ENCODE measurements around the gene SLC44A5. TPM values are rescaled to one million over a fixed set of nuclear protein-coding genes. Genes with fewer than 3 reads are reported as not detected.

SLC44A5 gene
- total RNA-seq, 1 experiment from 2014 or later = 0.91 TPM

DNA sequence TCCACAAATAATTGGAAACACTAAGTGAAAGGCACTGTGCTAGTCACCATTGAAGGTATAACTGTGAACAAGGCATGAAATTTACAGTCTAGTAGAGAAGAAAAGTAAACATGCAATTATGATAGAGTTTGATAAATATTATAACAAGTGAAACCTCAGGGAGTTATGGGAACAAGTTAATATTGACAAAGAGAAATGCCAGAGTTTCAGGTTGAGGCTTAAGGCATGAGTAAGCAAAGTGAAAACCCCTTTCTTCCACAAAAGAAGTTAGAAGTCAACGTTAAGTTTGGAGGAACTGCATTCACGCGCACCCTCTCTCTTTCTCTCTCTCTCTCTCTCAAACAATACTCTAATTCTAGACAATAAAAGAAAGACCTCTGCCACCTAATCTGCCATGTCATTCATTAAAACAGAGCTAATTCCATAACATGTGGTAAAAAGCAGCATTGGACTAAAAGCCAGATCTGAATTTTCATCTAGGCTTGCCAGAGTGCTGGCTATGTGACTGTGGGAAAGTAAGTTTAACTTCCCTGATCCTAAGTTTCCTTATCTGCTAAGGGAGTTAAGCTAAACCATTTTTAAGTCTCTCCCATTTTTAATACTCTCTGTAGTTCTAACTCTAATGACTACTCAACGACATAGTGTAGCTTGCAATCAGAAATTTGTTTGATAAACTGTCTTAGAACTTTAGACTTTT, 22.0 kb downstream of the SLC44A5 start:
- DNase-seq (ENCODE audit: low read depth) = no peak

DNA sequence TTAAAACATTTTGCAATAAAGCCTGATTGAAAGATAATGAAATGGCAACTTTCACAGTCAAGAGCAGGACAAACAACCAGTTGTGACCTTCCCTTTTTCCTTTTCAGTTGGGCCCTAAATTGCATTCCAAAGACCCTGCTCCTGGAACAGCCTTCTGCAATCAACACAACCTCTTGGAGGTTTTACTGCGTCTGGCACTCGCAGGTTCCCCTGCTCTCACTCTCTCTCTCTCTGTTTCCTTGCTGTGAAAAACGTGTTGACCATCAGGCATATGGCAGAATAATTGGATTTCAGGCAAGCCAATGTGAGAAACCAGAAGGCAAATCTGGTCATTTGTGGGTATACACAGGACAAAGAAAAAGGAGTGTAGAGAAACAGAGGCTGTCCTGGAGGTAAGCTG, 23.2 kb downstream of the SLC44A5 start:
- no peak for DNase-seq (ENCODE audit: low read depth)

DNA sequence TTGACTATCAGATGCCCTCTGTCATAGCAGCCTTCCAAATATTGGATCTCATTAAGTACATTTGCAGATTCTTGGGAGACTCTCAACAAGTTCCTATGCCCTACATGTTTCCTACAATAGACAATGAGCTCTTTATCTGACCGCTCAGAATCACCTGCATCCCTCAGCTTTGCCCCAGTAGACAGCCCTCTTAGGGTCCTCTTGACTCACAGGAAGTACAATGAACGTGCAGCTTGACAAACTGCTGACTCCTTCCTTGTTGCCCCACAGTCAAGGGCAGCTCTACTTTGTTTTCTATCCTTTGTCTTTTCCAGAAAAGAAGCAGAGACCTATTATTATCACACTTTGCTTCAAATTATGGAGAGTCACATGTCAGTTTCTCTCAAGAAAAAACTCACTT, 27.6 kb downstream of the SLC44A5 start:
- DNase-seq (ENCODE audit: low read depth) = no peak

DNA sequence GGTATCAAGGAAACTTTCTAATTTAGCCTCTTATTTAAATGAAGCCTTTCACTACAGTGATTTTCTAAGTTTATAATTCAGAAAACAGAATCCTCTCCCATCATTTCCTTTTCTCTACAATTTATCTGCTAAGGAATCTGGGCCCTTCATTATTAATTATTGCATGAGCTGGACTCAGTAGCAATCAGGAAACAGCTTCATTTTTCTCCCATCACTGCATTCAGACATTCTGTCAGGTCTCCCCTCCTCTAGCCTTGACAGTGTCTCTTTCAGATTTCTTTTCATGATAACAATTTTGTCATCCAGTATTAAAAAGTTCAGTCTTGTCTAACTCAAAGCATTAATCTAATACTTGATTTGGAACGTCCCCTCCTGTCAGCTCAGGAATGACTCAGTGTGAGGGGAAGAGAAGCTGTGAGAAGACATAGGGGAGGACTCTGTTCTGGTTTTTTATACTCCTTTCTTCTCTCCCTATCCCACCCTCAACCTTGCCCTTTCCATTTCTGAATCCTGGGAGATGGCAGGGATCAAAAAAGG, 28.1 kb downstream of the SLC44A5 start:
- no peak for DNase-seq (ENCODE audit: low read depth)

DNA sequence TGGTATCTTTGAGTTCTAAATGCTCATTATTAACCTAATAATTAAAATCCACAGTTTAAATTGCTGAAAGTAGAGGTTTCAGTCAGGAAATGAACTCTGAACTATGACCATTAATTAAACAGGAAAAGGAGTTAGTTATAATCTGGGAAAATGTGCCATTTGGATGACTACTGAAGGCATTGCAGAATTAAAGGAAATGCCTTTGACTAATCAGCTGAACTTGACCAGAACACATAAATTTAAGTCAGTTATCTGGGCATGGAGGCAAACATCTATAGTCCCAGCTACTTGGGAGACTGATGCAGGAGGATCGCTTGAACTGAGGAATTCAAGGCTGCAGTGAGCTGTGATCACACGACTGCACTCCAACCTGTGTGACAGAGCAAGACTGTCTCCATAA, 31.9 kb downstream of the SLC44A5 start:
- no peak for DNase-seq (ENCODE audit: low read depth)

- DNase-seq (ENCODE audit: low read depth) = no peak
Measured at GRCh38 chr1:75575837-75576236, 35.1 kb downstream of the SLC44A5 start.

GRCh38 chr1:75567191-75567590, 43.7 kb downstream of the SLC44A5 start:
- no peak for DNase-seq (ENCODE audit: low read depth)

- no peak for DNase-seq (ENCODE audit: low read depth)
Measured at GRCh38 chr1:75559800-75560199, 51.1 kb downstream of the SLC44A5 start.

GRCh38 chr1:75559136-75559535, 51.8 kb downstream of the SLC44A5 start:
- DNase-seq (ENCODE audit: low read depth) = no peak

DNA sequence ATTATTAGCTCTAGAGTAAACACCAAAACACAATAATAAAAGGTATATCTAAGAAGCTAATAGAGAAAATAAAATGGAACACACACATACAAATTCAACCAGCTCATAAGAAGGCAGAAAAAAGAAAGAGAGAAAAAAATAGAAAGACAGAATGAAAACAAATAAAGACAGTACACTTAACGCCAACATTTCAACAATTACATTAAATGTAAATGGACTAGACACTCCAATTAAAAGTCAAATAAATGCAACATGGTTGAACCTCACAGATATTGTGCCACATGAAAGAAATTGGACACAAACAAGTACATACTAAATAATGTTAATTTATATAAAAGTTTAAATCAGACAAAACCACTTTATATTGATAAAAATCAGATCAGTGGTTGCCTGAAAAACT, 56.0 kb downstream of the SLC44A5 start:
- DNase-seq (ENCODE audit: low read depth) = no peak

- DNase-seq (ENCODE audit: low read depth) = no peak
Measured at GRCh38 chr1:75554181-75554580, 56.7 kb downstream of the SLC44A5 start.

GRCh38 chr1:75550559-75550958, 60.4 kb downstream of the SLC44A5 start:
- DNase-seq (ENCODE audit: low read depth) = no peak

DNA sequence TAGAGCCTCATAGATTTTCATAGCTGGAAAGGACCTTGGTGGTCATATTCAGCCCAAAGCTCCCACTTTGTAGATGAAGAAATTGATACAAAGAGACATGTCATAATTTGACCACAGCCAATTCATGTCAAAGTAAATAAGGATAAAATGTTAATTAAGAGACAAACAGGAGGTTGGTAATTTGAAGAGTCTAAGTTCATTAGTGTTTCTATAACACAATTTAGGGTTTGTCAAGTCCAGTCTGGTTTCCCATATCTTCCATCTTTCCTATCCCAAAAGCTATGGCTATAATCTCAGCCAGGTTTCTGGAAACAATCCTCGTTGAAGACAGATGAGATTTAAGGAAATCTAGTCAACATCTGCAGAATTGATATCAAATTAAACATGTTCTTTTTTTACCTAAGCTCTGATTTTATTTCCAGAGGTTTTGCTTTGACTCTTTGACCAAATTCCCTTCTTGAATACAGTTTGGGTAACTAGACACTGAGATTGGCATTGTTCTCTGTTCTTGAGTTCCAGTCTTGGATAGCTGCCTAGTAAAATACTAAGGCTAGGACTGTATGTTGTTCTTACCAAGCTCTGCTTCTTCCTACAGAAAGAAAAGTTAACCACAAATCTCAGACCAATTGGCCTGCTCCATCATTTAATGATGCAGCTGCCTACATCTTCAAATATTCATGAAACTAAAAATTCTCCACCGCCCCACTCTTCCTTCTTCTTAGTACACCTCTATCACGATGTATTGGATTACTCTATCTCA, 62.0 kb downstream of the SLC44A5 start:
- DNase-seq (ENCODE audit: low read depth) = no peak

GRCh38 chr1:75543705-75544104, 67.2 kb downstream of the SLC44A5 start:
- no peak for DNase-seq (ENCODE audit: low read depth)

DNA sequence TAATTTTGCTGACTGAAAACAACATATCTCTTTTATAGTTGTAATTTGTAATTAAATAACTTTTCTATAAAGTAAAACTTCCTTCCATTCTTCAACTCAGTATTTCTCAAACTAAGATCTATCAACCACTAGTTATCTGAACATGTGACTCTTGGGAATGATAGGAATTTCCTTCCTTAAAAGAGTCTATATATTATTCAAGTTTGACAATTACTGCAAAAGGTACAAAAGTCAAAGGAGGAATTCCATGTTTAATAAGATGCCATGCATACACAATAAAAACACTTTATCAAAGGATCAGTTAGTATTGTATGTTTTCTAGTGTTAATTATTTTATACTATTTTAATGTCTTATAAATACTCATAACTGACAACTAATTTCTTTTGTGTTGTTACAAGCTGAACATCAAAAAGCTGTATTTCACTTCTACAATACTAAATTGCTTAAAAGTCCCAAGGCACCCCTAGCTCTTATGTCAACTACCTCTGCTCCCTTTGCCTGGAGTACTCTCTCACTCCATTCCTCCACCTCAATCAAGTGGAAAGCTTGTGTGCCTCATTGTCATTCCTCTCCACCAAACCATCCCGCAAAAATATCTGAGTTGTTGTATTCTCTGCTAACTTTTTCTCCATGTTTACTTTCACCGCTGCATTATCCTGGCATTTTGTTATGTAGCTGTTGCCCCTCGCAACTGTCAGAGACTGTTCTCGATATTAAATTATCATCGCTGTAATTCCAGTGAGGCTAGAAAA, 67.9 kb downstream of the SLC44A5 start:
- DNase-seq (ENCODE audit: low read depth) = no peak

- no peak for DNase-seq (ENCODE audit: low read depth)
Measured at GRCh38 chr1:75539230-75540116, 71.4 kb downstream of the SLC44A5 start.

DNA sequence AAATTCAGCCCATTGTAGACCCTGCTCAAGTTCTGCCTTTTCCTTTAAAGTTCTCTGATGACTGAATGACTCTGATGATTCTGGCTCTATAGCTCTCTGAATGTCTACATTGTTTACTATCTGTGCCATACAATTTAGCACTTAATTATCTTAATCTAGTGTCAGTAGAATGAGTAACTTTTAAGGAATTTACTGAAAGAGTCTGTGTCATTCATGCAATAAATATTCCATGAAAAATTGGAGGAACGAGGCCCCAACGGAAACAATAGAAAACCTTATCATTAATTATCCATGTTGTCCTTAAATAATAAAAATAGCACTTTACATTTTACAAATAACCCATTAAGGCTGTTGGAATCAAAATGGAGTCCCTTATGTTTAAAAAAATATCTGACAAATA, 77.8 kb downstream of the SLC44A5 start:
- no peak for DNase-seq (ENCODE audit: low read depth)

DNA sequence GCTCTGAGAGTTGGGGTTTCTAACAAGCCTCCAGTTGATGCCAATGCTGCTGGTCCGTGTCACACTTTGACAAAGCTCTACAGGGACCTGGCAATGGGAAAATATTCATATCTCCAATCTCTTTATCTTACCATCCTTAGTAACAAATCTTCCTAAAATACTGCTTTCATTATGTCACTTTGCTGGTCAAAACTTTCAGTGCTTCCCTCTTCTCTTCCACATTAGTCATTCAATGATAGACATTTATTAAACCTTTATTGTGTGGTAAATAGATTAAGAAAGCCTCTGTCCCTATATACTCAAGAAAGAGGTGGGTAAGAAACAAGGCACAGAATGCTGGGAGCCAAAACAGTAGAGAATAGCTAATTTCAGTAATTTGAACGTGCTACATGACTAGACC, 79.3 kb downstream of the SLC44A5 start:
- no peak for DNase-seq (ENCODE audit: low read depth)

- DNase-seq (ENCODE audit: low read depth) = no peak
Measured at GRCh38 chr1:75529488-75529887, 81.4 kb downstream of the SLC44A5 start.

GRCh38 chr1:75528001-75528400, 82.9 kb downstream of the SLC44A5 start:
- DNase-seq (ENCODE audit: low read depth) = no peak

DNA sequence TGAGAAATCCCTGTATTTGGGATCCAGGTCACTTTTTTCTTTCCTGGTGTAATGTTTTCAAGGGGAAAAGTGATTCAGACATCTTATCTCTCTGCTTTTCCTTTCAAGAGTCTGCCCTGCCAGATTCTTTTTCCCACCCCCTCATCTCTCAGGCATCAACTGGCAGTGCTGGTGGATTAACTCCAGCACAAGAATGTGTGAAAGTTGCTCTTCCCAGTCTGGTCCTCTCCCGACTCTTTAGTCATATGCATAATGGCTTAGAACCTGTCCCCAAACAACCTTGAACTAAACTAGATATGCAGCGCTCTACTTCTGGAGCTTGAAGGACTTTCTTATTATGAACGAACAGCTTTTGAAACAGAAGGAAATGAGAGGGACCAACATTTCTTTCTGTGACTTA, 88.5 kb downstream of the SLC44A5 start:
- DNase-seq (ENCODE audit: low read depth) = no peak

Measured in Daoy (cell line).